ENCODE data around the gene ADGRB3.
"Not testable (repeated sequence)": the region's sequence is repeated elsewhere in the genome, so short reads cannot be mapped to it uniquely, and the experiment has no call there.

ADGRB3 gene

GRCh38 chr6:69390125-69390524, 755.0 kb downstream of the ADGRB3 start:
- in situ Hi-C loops (cut with MboI; ENCODE audit: low sequenced_read_pairs) = no loop called here

- in situ Hi-C loops (cut with MboI; ENCODE audit: low sequenced_read_pairs) = no loop called here
Measured at GRCh38 chr6:69391106-69391505, 756.0 kb downstream of the ADGRB3 start.

GRCh38 chr6:69392745-69393144, 757.7 kb downstream of the ADGRB3 start:
- in situ Hi-C loops (cut with MboI; ENCODE audit: low sequenced_read_pairs) = no loop called here

GRCh38 chr6:69398311-69398710, 763.2 kb downstream of the ADGRB3 start:
- in situ Hi-C loops (cut with MboI; ENCODE audit: low sequenced_read_pairs) = no loop called here

GRCh38 chr6:69398729-69399128, 763.6 kb downstream of the ADGRB3 start:
- in situ Hi-C loops (cut with MboI; ENCODE audit: low sequenced_read_pairs) = no loop called here

- in situ Hi-C loops (cut with MboI; ENCODE audit: low sequenced_read_pairs) = no loop called here
Measured at GRCh38 chr6:69408886-69409285, 773.8 kb downstream of the ADGRB3 start.

GRCh38 chr6:69416776-69417175, 781.7 kb downstream of the ADGRB3 start:
- in situ Hi-C loops (cut with MboI; ENCODE audit: low sequenced_read_pairs) = no loop called here

- in situ Hi-C loops (cut with MboI; ENCODE audit: low sequenced_read_pairs) = no loop called here
Measured at GRCh38 chr6:69421269-69421668, 786.2 kb downstream of the ADGRB3 start.

- in situ Hi-C loops (cut with MboI; ENCODE audit: low sequenced_read_pairs) = no loop called here
Measured at GRCh38 chr6:69422020-69422419, 786.9 kb downstream of the ADGRB3 start.

- in situ Hi-C loops (cut with MboI; ENCODE audit: low sequenced_read_pairs) = no loop called here
Measured at GRCh38 chr6:69422475-69422874, 787.4 kb downstream of the ADGRB3 start.

GRCh38 chr6:69423785-69424184, 788.7 kb downstream of the ADGRB3 start:
- in situ Hi-C loops (cut with MboI; ENCODE audit: low sequenced_read_pairs) = no loop called here

GRCh38 chr6:69424581-69424980, 789.5 kb downstream of the ADGRB3 start:
- in situ Hi-C loops (cut with MboI; ENCODE audit: low sequenced_read_pairs) = no loop called here

- in situ Hi-C loops (cut with MboI; ENCODE audit: low sequenced_read_pairs) = no loop called here
Measured at GRCh38 chr6:69427882-69428281, 792.8 kb downstream of the ADGRB3 start.

GRCh38 chr6:69432168-69432567, 797.1 kb downstream of the ADGRB3 start:
- in situ Hi-C loops (cut with MboI; ENCODE audit: low sequenced_read_pairs) = not testable (repeated sequence)

GRCh38 chr6:69433116-69433515, 798.0 kb downstream of the ADGRB3 start:
- in situ Hi-C loops (cut with MboI; ENCODE audit: low sequenced_read_pairs) = not testable (repeated sequence)

GRCh38 chr6:69438113-69438512, 803.0 kb downstream of the ADGRB3 start:
- in situ Hi-C loops (cut with MboI; ENCODE audit: low sequenced_read_pairs) = no loop called here

All from HL-60/S4 treated with phorbol 12-myristate 13-acetate at 8.2 ng/mL for 4 days and 3 days (cell line).